HL-60 (cell line): ENCODE measurements around the gene ITSN1.

Experiments
- CTCF ChIP-seq: IDR thresholded peaks from one replicate; pipeline ENCODE4 v1.5.1; 2011; ENCODE audit warnings: low read length, control low read depth, inconsistent platforms; ENCODE audit not compliant: insufficient read depth
- GABPA ChIP-seq: IDR thresholded peaks from 2 replicates; pipeline ENCODE4 v1.6.1; 2012; ENCODE audit warnings: low read depth
- POLR2AphosphoS5 ChIP-seq: IDR thresholded peaks from 2 replicates; pipeline ENCODE4 v1.6.1; 2012; ENCODE audit warnings: low read depth
- REST ChIP-seq: IDR thresholded peaks from 2 replicates; pipeline ENCODE4 v1.6.1; 2012; ENCODE audit warnings: low read depth; ENCODE audit not compliant: insufficient replicate concordance
- SPI1 ChIP-seq: IDR thresholded peaks from 2 replicates; pipeline ENCODE4 v1.6.1; 2012; ENCODE audit warnings: low read depth, mild to moderate bottlenecking, borderline replicate concordance

GRCh38 chr21:33844104-33844889, 202.0 kb downstream of the ITSN1 start:
- TF ChIP-seq CTCF = no peak
- TF ChIP-seq REST = no peak
- TF ChIP-seq POLR2AphosphoS5 = no peak
- TF ChIP-seq SPI1 = no peak
- TF ChIP-seq GABPA = no peak
